ENCODE data around the gene TCHHL1. TPM values are rescaled to one million over a fixed set of nuclear protein-coding genes. Genes with fewer than 3 reads are reported as not detected.

Gene TCHHL1
- total RNA-seq, 1 donor from 2014 or later = not detected

DNA sequence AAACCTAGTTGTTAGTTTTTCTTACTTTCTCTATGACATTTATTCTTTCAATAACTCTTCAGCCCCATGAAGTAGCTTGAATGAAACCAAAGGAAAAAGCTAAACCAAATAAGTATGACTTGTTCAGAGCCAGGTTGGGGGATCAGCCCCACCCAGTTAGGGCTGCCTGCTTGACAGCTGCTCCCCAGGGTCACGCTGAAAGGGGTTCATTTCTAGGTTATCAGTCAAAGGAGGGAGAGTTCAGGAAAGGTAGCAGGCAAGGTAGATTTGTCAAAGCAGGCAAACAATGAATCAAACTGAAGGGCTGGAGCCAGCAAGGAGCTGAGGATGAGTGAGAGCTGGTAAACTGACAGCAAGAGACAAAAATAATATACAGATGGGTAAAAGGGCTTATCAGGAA lies 49.0 kb downstream of the TCHHL1 start:
- peaks cover 7% of the 10 kb centered on the region for H3K4me1 ChIP-seq
- no peaks in the 10 kb centered on the region for H3K9me3 ChIP-seq
- no peak overlapping the region for H3K4me3 ChIP-seq
- no peaks in the 10 kb centered on the region for H3K36me3 ChIP-seq
- H3K27me3 ChIP-seq = no peaks in the 10 kb centered on the region
- no peak for DNase-seq (ENCODE audit: extremely low spot score in 2 of 2)
- TF ChIP-seq, protein P1, sequence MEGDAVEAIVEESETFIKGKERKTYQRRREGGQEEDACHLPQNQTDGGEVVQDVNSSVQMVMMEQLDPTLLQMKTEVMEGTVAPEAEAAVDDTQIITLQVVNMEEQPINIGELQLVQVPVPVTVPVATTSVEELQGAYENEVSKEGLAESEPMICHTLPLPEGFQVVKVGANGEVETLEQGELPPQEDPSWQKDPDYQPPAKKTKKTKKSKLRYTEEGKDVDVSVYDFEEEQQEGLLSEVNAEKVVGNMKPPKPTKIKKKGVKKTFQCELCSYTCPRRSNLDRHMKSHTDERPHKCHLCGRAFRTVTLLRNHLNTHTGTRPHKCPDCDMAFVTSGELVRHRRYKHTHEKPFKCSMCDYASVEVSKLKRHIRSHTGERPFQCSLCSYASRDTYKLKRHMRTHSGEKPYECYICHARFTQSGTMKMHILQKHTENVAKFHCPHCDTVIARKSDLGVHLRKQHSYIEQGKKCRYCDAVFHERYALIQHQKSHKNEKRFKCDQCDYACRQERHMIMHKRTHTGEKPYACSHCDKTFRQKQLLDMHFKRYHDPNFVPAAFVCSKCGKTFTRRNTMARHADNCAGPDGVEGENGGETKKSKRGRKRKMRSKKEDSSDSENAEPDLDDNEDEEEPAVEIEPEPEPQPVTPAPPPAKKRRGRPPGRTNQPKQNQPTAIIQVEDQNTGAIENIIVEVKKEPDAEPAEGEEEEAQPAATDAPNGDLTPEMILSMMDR (IDR thresholded peaks at IDR 0.05) = no peak
- no peak for TF ChIP-seq POLR2AphosphoS5 (IDR thresholded peaks at IDR 0.05; ENCODE audit: insufficient read depth in 1 of 2, low read depth in 1 of 2)
- H3K27ac ChIP-seq = no peak overlapping the region
- intact Hi-C loops (cut with DNase I) = no loop called here

DNA sequence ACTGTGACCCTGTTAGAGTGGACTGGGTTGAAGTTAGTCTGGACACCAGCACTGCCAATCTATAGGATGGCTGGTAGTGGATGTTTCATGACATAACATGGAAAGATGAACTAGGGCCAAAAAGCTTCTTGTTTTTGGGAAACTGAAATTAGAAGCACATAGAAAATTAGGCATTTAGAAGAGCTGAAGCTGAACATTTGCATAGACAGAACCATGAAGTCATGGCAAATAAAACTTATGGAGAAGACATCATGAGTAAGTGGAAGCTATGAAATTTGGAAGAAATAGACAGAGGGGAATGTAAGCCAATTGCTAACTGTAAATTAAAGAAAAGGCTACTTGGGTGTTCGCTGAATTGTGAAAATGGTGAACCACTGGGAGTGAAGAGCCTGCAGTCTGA lies 49.4 kb downstream of the TCHHL1 start:
- Histone ChIP-seq H3K36me3 (no peaks in the 10 kb centered on the region), H3K4me3 (no peak overlapping the region), H3K27me3 (no peaks in the 10 kb centered on the region), H3K9me3 (no peaks in the 10 kb centered on the region), H3K4me1 (peaks cover 11% of the 10 kb centered on the region), H3K27ac (no peak overlapping the region)
- intact Hi-C loops (cut with DNase I) = no loop called here
- TF ChIP-seq, protein P1 (IDR thresholded peaks at IDR 0.05) = no peak
- TF ChIP-seq POLR2AphosphoS5 (IDR thresholded peaks at IDR 0.05; ENCODE audit: insufficient read depth in 1 of 2, low read depth in 1 of 2) (no peak), POLR2A (IDR thresholded peaks at IDR 0.05) (no peak)
- DNase-seq (ENCODE audit: extremely low spot score in 2 of 2) = no peak

DNA sequence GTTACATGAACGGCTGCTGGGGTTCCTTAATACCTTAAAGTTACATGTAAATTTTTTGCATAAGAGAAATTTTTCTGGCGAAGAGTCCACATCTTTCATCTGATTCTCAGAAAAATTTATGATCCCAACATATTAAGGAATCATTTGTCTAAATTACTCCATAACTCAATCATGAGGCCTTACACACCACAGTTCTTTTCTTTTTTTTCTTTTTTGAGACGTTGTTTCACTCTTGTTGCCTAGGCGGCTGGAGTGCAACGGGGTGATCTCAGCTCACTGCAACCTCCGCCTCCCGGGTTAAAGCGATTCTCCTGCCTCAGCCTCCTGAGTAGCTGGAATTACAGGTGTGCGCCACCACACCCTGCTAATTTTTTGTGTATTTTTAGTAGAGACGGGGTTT lies 50.0 kb downstream of the TCHHL1 start:
- Histone ChIP-seq H3K36me3 (peaks cover 0 to under 1% of the 10 kb centered on the region in 2 donors), H3K4me1 (peaks cover 17% of the 10 kb centered on the region), H3K4me3 (no peak overlapping the region), H3K27me3 (no peaks in the 10 kb centered on the region), H3K9me3 (no peaks in the 10 kb centered on the region), H3K27ac (no peak overlapping the region)
- TF ChIP-seq, protein P1 (IDR thresholded peaks at IDR 0.05) = no peak
- TF ChIP-seq POLR2A (IDR thresholded peaks at IDR 0.05) (no peak), POLR2AphosphoS5 (IDR thresholded peaks at IDR 0.05; ENCODE audit: insufficient read depth in 1 of 2, low read depth in 1 of 2) (no peak)
- intact Hi-C loops (cut with DNase I) = no loop called here
- DNase-seq (ENCODE audit: extremely low spot score in 2 of 2) = no peak

DNA sequence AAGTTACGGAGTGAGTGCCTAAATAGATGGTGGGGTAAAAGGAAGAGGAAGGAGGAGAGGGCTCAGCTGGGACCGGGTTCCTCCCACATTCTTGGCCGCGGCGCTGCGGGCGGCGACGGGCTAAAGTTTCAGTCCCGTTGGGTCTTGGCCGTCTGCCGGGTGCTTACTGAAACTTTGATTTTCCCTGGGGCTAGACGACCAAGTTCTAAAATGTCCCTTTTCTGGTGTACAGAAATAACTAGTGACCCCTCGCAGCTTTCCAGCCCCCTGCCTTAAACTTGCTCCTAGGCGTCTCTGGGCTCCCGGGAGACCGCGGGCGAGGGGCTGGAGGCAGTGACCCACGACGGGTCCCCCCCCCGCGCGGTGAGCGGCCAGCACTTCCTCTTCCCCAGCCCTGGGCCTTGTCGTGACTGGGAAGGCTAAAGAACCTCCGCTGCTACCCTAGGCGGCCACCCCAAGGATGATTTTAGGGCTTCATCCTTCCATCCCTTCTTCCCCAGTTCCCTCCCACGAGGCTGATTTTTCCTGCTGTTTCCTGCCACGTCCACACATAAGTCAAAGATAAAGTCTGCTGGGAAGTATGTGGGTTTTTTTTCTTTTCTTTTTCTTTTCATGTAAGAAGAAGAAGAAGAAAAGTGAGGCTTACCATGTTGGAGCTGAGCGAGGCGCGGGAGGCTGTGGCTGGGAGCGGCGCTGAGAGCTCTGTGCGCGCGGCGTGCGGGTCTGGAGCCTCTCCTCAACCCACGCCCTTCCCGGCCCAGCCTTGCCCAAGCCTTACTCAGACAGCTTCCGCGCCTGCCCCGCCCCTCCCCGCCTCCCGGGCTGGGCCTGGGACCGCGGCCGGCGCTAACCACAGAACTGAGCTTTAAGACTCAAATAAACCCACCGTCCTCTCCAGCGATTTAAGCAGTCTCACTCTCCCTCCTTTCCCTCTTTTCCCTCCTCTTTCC lies 52.3 kb downstream of the TCHHL1 start, which contains the start of gene S100A11:
Gene S100A11 (minus strand): TSS at position 738 of the 950 bp plus-strand sequence. CDS start 89 bp downstream, at position 649.
- Histone ChIP-seq H3K36me3 (peaks cover 0 to 24% of the 10 kb centered on the region in 2 donors), H3K27ac (peak within 1 kb of the TSS; percentile 95), H3K4me1 (peaks cover 27% of the 10 kb centered on the region), H3K4me3 (peak within 1 kb of the TSS; percentile 85 to 90), H3K9me3 (no peaks in the 10 kb centered on the region), H3K27me3 (no peaks in the 10 kb centered on the region)
- TF ChIP-seq POLR2A (IDR thresholded peaks at IDR 0.05) = peak in 1 of 2 donors; percentile 97
- TF ChIP-seq POLR2AphosphoS5 (IDR thresholded peaks at IDR 0.05; ENCODE audit: insufficient read depth in 1 of 2, low read depth in 1 of 2) = peak; percentile 65 to 99
- TF ChIP-seq, protein P1 (IDR thresholded peaks at IDR 0.05) = no peak
- intact Hi-C loops (cut with DNase I) = no loop called here
- DNase-seq (ENCODE audit: extremely low spot score in 2 of 2) = peak in 1 of 2 donors; percentile 93

Measured in vagina (tissue), 2 donors.